ENCODE data around the gene RAB3GAP1.

DNA sequence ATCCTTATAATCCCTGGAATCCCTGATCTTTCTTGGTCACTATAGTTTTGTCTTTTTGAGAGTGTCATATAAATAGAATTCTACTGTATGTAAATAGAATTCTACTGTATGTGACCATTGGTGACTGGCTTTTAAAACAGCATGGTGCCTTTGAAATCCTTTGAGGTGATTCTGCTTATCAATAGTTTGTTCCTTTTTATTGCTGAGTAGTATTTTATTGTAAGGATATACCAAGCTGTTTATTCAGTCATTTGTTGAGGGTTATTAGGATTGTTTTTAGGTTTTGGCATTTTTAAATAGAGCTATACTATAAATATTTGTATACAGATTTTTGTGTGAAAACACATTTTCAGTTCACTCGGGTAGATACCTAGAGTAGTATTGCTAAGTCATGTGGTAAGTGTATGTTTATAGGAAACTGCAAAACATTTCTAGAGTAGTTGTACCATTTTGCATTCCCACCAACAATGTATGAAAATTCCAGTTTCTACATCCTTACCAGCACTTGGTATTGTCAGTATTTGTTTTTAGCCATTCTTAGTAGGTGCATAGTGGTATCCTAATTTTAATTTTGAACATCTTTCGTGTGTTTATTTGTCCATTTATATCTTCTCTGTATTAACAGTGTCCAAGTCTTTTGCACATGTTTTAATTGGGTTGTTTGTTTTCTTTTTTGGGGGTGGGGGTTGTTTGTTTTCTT is 45.6 kb downstream of the RAB3GAP1 start:
- TF ChIP-seq, protein P1, sequence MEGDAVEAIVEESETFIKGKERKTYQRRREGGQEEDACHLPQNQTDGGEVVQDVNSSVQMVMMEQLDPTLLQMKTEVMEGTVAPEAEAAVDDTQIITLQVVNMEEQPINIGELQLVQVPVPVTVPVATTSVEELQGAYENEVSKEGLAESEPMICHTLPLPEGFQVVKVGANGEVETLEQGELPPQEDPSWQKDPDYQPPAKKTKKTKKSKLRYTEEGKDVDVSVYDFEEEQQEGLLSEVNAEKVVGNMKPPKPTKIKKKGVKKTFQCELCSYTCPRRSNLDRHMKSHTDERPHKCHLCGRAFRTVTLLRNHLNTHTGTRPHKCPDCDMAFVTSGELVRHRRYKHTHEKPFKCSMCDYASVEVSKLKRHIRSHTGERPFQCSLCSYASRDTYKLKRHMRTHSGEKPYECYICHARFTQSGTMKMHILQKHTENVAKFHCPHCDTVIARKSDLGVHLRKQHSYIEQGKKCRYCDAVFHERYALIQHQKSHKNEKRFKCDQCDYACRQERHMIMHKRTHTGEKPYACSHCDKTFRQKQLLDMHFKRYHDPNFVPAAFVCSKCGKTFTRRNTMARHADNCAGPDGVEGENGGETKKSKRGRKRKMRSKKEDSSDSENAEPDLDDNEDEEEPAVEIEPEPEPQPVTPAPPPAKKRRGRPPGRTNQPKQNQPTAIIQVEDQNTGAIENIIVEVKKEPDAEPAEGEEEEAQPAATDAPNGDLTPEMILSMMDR (IDR thresholded peaks at IDR 0.05; ENCODE audit: borderline replicate concordance, extremely low read depth, low read length, poor library complexity, severe bottlenecking): no peak
- no peak for TF ChIP-seq EZH2 (IDR thresholded peaks at IDR 0.05; ENCODE audit: borderline replicate concordance, low read depth, low read length, severe bottlenecking)

All from DND-41 (cell line).